GM13977 (cell line): ENCODE results near the gene SPIB.

Experiments
- DNase-seq: peaks from one replicate; pipeline ENCODE4 v3.0.0; 2012; ENCODE audit warnings: low spot score
- in situ Hi-C: fragments of 300-500 bp; cut with MboI; formaldehyde crosslinking; loops from one replicate; pipeline ENCODE4 v1.12.0; 2022; ENCODE audit warnings: low sequenced_read_pairs, low pct_unique_long_range_greater_than_20kb, mixed read lengths, inconsistent platforms; ENCODE audit not compliant: unreplicated experiment
- TF ChIP-seq, protein P1 (sequence below): IDR thresholded peaks from 2 replicates; pipeline ENCODE4 v1.5.1; 2012; ENCODE audit warnings: mild to moderate bottlenecking, control low read depth; ENCODE audit not compliant: insufficient read depth; ENCODE audit errors: extremely low read depth, missing control alignments

SPIB gene

DNA sequence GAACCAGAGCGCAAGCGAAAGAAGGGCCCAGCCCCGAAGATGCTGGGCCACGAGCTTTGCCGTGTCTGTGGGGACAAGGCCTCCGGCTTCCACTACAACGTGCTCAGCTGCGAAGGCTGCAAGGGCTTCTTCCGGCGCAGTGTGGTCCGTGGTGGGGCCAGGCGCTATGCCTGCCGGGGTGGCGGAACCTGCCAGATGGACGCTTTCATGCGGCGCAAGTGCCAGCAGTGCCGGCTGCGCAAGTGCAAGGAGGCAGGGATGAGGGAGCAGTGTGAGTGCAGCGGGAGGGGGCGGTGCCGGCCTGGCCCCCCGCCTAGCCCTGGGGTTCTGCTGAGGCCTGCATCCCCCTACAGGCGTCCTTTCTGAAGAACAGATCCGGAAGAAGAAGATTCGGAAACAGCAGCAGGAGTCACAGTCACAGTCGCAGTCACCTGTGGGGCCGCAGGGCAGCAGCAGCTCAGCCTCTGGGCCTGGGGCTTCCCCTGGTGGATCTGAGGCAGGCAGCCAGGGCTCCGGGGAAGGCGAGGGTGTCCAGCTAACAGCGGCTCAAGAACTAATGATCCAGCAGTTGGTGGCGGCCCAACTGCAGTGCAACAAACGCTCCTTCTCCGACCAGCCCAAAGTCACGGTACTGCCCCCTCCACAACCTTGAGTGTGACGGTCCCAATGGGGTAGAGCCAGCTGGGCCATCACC lies 40.4 kb upstream of the SPIB start:
- no peak for DNase-seq
- TF ChIP-seq, protein P1, sequence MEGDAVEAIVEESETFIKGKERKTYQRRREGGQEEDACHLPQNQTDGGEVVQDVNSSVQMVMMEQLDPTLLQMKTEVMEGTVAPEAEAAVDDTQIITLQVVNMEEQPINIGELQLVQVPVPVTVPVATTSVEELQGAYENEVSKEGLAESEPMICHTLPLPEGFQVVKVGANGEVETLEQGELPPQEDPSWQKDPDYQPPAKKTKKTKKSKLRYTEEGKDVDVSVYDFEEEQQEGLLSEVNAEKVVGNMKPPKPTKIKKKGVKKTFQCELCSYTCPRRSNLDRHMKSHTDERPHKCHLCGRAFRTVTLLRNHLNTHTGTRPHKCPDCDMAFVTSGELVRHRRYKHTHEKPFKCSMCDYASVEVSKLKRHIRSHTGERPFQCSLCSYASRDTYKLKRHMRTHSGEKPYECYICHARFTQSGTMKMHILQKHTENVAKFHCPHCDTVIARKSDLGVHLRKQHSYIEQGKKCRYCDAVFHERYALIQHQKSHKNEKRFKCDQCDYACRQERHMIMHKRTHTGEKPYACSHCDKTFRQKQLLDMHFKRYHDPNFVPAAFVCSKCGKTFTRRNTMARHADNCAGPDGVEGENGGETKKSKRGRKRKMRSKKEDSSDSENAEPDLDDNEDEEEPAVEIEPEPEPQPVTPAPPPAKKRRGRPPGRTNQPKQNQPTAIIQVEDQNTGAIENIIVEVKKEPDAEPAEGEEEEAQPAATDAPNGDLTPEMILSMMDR = no peak
- in situ Hi-C loops = no loop called here

DNA sequence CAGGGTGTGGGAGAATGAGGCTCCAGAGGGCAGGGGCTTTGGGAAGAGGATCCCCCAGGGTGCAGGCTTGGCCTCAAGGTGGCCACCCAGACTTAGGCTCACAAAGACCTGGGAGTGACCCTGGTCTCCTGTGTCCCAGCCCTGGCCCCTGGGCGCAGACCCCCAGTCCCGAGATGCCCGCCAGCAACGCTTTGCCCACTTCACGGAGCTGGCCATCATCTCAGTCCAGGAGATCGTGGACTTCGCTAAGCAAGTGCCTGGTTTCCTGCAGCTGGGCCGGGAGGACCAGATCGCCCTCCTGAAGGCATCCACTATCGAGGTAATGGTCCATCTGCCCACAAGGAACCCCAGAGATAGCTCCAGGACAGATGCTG lies 39.9 kb upstream of the SPIB start:
- no peak for DNase-seq
- TF ChIP-seq, protein P1 = no peak
- in situ Hi-C loops = no loop called here

DNA sequence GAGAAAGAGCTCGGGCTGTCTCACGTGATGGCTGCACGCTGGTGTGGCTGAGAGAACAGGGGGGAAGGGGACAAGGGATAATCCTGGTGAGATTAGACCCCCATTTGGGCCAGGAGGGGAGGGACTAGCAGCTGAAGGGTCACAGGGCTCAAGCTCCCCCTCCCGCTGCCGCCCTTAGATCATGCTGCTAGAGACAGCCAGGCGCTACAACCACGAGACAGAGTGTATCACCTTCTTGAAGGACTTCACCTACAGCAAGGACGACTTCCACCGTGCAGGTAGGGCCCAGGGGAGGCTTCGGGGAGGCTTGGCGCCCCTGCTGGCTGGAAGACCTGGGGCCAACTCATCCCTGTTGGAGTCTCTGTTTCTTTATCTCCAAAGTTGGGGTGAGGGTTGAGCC lies 39.1 kb upstream of the SPIB start:
- DNase-seq = no peak
- in situ Hi-C loops = no loop called here
- TF ChIP-seq, protein P1 = no peak

DNA sequence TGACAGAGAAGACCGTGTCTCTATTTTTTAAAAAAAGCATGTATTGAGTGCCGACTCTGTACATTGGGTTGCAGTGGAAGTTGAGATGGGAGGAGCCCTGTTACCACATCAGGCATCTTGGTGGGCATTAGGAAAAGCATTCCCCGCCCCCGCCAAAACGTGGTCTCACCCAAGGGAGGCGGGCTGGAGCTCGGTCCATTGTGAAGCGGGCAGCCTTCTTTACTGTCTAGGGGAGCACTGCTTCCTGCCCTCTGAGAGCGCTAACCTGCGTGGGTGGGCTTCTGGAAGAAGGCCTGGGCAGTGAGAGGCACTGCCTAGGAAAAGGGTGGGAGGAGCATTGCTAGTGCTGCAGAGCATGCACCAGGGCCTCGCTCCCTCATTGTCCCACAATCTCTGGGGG lies 38.6 kb upstream of the SPIB start:
- TF ChIP-seq, protein P1 = no peak
- in situ Hi-C loops = no loop called here
- no peak for DNase-seq

DNA sequence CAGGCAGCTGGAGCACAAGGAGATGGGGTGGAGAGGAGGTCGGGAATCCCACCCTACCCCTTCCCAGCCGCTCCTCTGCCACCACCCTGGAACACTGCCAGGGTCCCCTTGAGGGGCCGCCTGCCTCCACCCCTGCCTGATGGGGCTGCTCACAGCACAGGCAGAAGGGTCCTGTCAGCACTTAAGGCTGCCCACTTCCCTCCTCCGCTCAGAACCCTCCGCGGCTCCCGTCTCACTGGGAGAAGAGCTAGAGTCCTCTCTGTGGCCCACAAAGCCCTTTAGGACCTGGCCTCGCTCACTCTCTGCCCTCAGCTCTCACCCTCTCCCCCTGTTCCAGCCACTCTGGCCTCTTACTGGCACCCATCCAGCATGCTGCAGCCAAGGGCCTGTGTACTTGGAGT lies 38.0 kb upstream of the SPIB start:
- in situ Hi-C loops = no loop called here
- TF ChIP-seq, protein P1 = no peak
- DNase-seq = no peak

DNA sequence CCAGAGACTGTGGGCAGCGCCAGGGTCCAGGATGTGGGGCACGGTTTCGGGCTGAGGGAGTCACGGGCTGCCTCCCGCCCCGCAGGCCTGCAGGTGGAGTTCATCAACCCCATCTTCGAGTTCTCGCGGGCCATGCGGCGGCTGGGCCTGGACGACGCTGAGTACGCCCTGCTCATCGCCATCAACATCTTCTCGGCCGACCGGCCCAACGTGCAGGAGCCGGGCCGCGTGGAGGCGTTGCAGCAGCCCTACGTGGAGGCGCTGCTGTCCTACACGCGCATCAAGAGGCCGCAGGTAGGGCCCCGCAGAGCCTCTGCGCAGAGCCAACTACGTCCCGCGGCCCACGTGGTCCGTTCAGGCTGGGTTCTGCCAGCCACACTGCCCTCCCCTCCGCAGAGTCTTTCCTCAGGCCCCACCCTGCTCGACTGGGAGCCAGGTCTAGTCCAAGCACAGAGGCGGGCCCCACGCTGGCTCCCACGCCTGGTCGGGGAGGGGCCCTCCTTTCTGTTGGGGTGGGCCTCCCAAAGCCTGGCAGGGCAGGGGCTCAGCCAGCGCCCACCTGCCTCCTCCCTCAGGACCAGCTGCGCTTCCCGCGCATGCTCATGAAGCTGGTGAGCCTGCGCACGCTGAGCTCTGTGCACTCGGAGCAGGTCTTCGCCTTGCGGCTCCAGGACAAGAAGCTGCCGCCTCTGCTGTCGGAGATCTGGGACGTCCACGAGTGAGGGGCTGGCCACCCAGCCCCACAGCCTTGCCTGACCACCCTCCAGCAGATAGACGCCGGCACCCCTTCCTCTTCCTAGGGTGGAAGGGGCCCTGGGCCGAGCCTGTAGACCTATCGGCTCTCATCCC lies 36.6 kb upstream of the SPIB start:
- TF ChIP-seq, protein P1 = no peak
- in situ Hi-C loops = no loop called here
- DNase-seq = no peak
